ENCODE data around the gene WWTR1.

WWTR1 gene

GRCh38 chr3:149620291-149621020, 37.4 kb downstream of the WWTR1 start:
- DNase-seq = no peak

- no peak for DNase-seq
Observed at GRCh38 chr3:149619136-149619535, 38.7 kb downstream of the WWTR1 start.

GRCh38 chr3:149618151-149619123, 39.4 kb downstream of the WWTR1 start:
- DNase-seq = no peak

GRCh38 chr3:149615731-149616221, 42.0 kb downstream of the WWTR1 start:
- DNase-seq = peak; percentile 11

GRCh38 chr3:149613988-149614387, 43.8 kb downstream of the WWTR1 start:
- no peak for DNase-seq

GRCh38 chr3:149612456-149612855, 45.4 kb downstream of the WWTR1 start:
- DNase-seq = no peak

GRCh38 chr3:149611149-149611548, 46.7 kb downstream of the WWTR1 start:
- DNase-seq = no peak

GRCh38 chr3:149610351-149611105, 47.3 kb downstream of the WWTR1 start:
- DNase-seq = no peak

GRCh38 chr3:149609595-149609994, 48.2 kb downstream of the WWTR1 start:
- DNase-seq = no peak

- DNase-seq = no peak
Observed at GRCh38 chr3:149608987-149609386, 48.8 kb downstream of the WWTR1 start.

GRCh38 chr3:149605902-149606301, 51.9 kb downstream of the WWTR1 start:
- no peak for DNase-seq

GRCh38 chr3:149604125-149604875, 53.5 kb downstream of the WWTR1 start:
- DNase-seq = no peak

- no peak for DNase-seq
Observed at GRCh38 chr3:149603126-149604074, 54.4 kb downstream of the WWTR1 start.

- DNase-seq = no peak
Observed at GRCh38 chr3:149600634-149601033, 57.2 kb downstream of the WWTR1 start.

- no peak for DNase-seq
Observed at GRCh38 chr3:149599236-149599635, 58.6 kb downstream of the WWTR1 start.

GRCh38 chr3:149596134-149596770, 61.6 kb downstream of the WWTR1 start:
- no peak for DNase-seq

- no peak for DNase-seq
Observed at GRCh38 chr3:149593418-149594160, 64.2 kb downstream of the WWTR1 start.

GRCh38 chr3:149592758-149593240, 65.0 kb downstream of the WWTR1 start:
- no peak for DNase-seq

GRCh38 chr3:149590691-149591441, 67.0 kb downstream of the WWTR1 start:
- no peak for DNase-seq
